ENCODE measurements around the gene TRPM3.

GRCh38 chr9:70634696-70635095, 486.7 kb downstream of the TRPM3 start:
- TF ChIP-seq CTCF (IDR thresholded peaks at IDR 0.05 in 8 of 11, conservative IDR thresholded peaks at IDR 0.05 in 3 of 11) (no peak), POLR2A (IDR thresholded peaks at IDR 0.05) (no peak)

All from spleen (tissue), 7 donors.